Mesendoderm (in vitro differentiated cells): ENCODE measurements around the gene LIN28A.

Experiments used
- DNase-seq: peaks from one replicate; pipeline ENCODE4 v3.0.0; 2013
- H2AK5ac ChIP-seq: 2 replicates; pipeline ENCODE4 v1.6.1; 2013; ENCODE audit warnings: low read length, inconsistent platforms
- H2BK120ac ChIP-seq: 2 replicates; pipeline ENCODE4 v1.6.1; 2013; ENCODE audit warnings: low read depth, mild to moderate bottlenecking, low read length, moderate library complexity, mixed read lengths
- H2BK15ac ChIP-seq: replicated peaks from 2 replicates; pipeline ENCODE4 v1.6.1; 2013; ENCODE audit warnings: low read depth, mild to moderate bottlenecking, moderate library complexity
- H2BK5ac ChIP-seq: 2 replicates; pipeline ENCODE4 v1.6.1; 2013; ENCODE audit warnings: low read length, inconsistent platforms
- H3K18ac ChIP-seq: 2 replicates; pipeline ENCODE4 v1.6.1; 2013; ENCODE audit warnings: mild to moderate bottlenecking, low read length, mixed read lengths
- H3K23ac ChIP-seq: one replicate; pipeline ENCODE4 v1.6.1; 2013; ENCODE audit warnings: low read length
- H3K27ac ChIP-seq: 2 replicates; pipeline ENCODE4 v1.5.1; 2013; ENCODE audit warnings: low read depth, mild to moderate bottlenecking, inconsistent platforms, low read length, moderate library complexity
- H3K27me3 ChIP-seq: 2 replicates; pipeline ENCODE4 v1.6.1; 2013; ENCODE audit warnings: low read length, control low read depth, mild to moderate bottlenecking, inconsistent platforms; ENCODE audit not compliant: insufficient read depth, poor library complexity
- H3K36me3 ChIP-seq: 2 replicates; pipeline ENCODE4 v1.6.1; 2013; ENCODE audit warnings: low read length, inconsistent platforms; ENCODE audit not compliant: control insufficient read depth, insufficient read depth
- H3K4ac ChIP-seq: one replicate; pipeline ENCODE4 v1.6.1; 2013; ENCODE audit warnings: low read depth, mild to moderate bottlenecking, low read length, moderate library complexity
- H3K4me1 ChIP-seq: 2 replicates; pipeline ENCODE4 v1.6.1; 2013; ENCODE audit warnings: low read depth, low read length, inconsistent platforms; ENCODE audit not compliant: control insufficient read depth
- H3K4me2 ChIP-seq: 2 replicates; pipeline ENCODE4 v1.6.1; 2013; ENCODE audit warnings: low read length
- H3K4me3 ChIP-seq: 2 replicates; pipeline ENCODE4 v1.5.1; 2013; ENCODE audit warnings: mild to moderate bottlenecking, low read length
- H3K56ac ChIP-seq: one replicate; pipeline ENCODE4 v1.6.1; 2013; ENCODE audit warnings: low read length
- H3K79me1 ChIP-seq: 2 replicates; pipeline ENCODE4 v1.6.1; 2013; ENCODE audit warnings: low read length, inconsistent platforms
- H3K79me2 ChIP-seq: 2 replicates; pipeline ENCODE4 v1.6.1; 2013; ENCODE audit warnings: mild to moderate bottlenecking, low read length; ENCODE audit not compliant: control insufficient read depth, insufficient read depth
- H3K9ac ChIP-seq: 2 replicates; pipeline ENCODE4 v1.6.1; 2013; ENCODE audit warnings: low read length, inconsistent platforms
- H4K5ac ChIP-seq: one replicate; pipeline ENCODE4 v1.6.1; 2013; ENCODE audit warnings: low read length
- H4K8ac ChIP-seq: one replicate; pipeline ENCODE4 v1.6.1; 2013; ENCODE audit warnings: low read depth, mild to moderate bottlenecking, control low read depth, low read length, moderate library complexity
- WGBS: extraction: QIAGEN DNeasy Blood & Tissue Kit; methylation state at CpG from one replicate; pipeline ENCODE4 v1.1.7; 2013; ENCODE audit warnings: low lambda C conversion rate, missing lambda C conversion rate; ENCODE audit not compliant: insufficient coverage; ENCODE audit errors: extremely low coverage; 5-methylcytosine and 5-hydroxymethylcytosine counted together

The LIN28A gene

DNA sequence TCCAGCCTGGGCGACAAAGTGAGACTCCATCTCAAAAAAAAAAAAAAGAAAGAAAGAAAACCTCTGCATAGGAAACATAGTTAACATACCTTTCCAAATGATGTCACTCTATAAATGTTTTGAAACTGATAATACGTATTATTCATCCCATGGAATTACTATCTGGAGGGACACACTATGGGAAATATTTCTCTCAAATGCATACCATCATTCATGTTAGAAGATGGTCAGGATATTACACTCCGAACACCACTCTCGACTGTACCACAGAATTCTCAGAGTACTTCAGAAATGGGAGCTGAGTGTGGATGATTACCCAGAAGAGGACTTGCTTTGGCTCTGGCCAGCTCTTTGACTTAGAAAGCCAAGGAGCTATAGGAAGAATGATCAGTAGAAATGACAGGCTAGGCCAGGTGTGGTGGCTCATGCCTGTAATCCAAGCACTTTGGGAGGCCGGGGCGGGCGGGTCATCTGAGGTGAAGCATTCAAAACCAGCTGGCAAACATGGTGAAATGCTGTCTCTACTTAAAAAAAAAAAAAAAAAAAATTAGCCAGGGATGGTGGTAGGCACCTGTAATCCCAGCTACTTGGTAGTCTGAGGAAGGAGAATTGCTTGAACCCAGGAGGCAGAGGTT is 5.2 kb upstream of the LIN28A start:
- Histone ChIP-seq H3K4me1 (peaks cover 7% of the 10 kb centered on the region), H4K5ac (no peak overlapping the region), H3K23ac (no peak overlapping the region), H2BK5ac (no peak overlapping the region), H3K79me2 (no peaks in the 10 kb centered on the region), H4K8ac (no peak overlapping the region), H3K79me1 (no peaks in the 10 kb centered on the region), H3K9ac (no peak overlapping the region), H2BK15ac (no peak overlapping the region), H3K18ac (no peak overlapping the region), H3K4me2 (no peak overlapping the region), H3K27ac (no peak overlapping the region), H2AK5ac (no peak overlapping the region), H3K27me3 (no peaks in the 10 kb centered on the region), H3K4ac (no peak overlapping the region), H2BK120ac (no peak overlapping the region), H3K36me3 (no peaks in the 10 kb centered on the region), H3K56ac (no peak overlapping the region), H3K4me3 (no peak overlapping the region)
- no CpG with 5 or more reads among the region's 7 CpGs for WGBS
- no peak for DNase-seq

DNA sequence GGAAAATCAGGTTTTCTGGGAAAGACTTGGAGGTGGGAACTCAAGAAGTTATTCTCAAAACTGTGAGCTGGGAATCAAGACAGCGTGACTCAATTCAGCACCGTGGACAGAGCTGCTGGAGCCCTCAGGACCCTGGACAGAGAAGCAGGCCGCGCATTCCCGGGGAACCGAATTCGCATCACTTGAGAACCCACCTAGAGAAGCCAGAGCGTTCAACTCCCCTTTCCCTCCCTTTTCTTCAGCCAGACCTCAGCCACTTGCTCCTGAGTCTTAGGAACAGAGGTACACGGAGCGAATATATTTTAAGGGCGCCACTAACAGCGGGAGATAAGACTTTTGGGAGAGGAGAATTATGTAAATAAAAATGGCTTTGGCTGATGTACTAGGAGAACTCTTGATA is 2.0 kb upstream of the LIN28A start:
- Histone ChIP-seq H3K23ac (no peak overlapping the region), H3K9ac (no peak overlapping the region), H3K4me1 (peaks cover 13% of the 10 kb centered on the region), H4K5ac (no peak overlapping the region), H3K4me2 (peak overlapping the region; percentile 16), H2BK5ac (no peak overlapping the region), H2BK15ac (no peak overlapping the region), H4K8ac (no peak overlapping the region), H3K56ac (no peak overlapping the region), H3K79me2 (peaks cover 27% of the 10 kb centered on the region), H3K4ac (no peak overlapping the region), H3K36me3 (peaks cover 2% of the 10 kb centered on the region), H2BK120ac (no peak overlapping the region), H2AK5ac (no peak overlapping the region), H3K18ac (no peak overlapping the region), H3K4me3 (no peak overlapping the region), H3K79me1 (peaks cover 7% of the 10 kb centered on the region), H3K27me3 (no peaks in the 10 kb centered on the region), H3K27ac (no peak overlapping the region)
- peak; percentile 89 for DNase-seq
- WGBS = no CpG with 5 or more reads among the region's 12 CpGs

DNA sequence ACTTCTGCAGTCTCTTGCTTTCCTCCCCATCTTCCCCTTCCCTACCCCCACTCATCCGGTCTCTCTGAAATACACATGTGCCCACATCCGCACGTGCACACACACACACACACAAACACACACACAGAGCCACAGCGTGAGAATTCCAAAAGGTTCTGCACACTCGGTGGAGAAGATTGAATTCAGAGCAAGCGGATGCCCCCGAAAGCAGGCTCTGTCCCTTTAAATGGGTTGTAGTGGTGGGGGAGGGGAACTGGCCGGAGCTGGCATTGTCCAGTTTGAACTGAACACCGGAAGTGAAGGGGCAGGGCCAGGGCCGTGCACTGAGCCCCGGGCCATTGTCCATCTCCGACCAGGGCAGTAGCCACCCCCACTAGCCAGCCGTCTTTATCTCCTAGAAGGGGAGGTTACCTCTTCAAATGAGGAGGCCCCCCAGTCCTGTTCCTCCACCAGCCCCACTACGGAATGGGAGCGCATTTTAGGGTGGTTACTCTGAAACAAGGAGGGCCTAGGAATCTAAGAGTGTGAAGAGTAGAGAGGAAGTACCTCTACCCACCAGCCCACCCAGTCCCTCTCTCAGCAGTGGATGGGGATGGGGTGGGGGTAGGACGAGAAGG is 1.3 kb upstream of the LIN28A start:
- DNase-seq = peak; percentile 78
- Histone ChIP-seq H3K4me1 (peaks cover 15% of the 10 kb centered on the region), H2BK5ac (peak overlapping the region; percentile 96), H3K79me2 (peaks cover 33% of the 10 kb centered on the region), H2BK15ac (peak overlapping the region; percentile 21), H3K56ac (peak overlapping the region; percentile 88), H3K4me2 (peak overlapping the region; percentile 16), H3K9ac (peak overlapping the region; percentile 59), H3K23ac (no peak overlapping the region), H3K79me1 (peaks cover 7% of the 10 kb centered on the region), H2BK120ac (peak overlapping the region; percentile 97), H3K18ac (peak overlapping the region; percentile 97), H4K5ac (no peak overlapping the region), H2AK5ac (peak overlapping the region; percentile 63), H3K4me3 (no peak overlapping the region), H3K27me3 (no peaks in the 10 kb centered on the region), H3K4ac (peak overlapping the region; percentile 98), H4K8ac (no peak overlapping the region), H3K36me3 (peaks cover 2% of the 10 kb centered on the region), H3K27ac (peak overlapping the region; percentile 89)
- no CpG with 5 or more reads among the region's 16 CpGs for WGBS

DNA sequence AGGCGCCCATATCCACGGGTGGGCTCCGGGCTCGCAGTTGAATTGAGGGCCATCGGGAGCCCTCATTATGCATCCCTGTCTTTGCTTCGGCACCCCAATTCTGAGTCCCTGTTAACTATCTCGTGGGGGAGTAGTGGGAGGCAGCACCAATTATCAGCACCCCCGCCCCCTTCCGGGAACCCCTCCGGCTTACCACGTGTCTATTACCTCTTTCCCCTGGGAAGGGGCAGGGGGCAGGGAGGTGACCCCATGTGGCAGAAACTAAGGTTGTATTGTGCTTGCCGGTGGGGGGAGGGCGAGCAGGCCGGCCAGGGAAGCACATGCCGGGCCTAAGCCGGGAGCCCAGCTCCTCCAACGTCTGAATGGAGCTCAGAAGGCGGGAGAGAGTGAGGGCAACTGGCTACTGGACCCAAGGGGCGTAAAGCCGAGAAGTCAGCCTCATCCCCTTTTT is 1.0 kb downstream of the LIN28A start:
- peak overlapping the region; percentile 98 for H3K27ac ChIP-seq
- peak overlapping the region; percentile 100 for H3K23ac ChIP-seq
- no peak overlapping the region for H2BK15ac ChIP-seq
- peak overlapping the region; percentile 99 for H3K4me3 ChIP-seq
- WGBS = no CpG with 5 or more reads among the region's 20 CpGs
- peak overlapping the region; percentile 81 for H3K18ac ChIP-seq
- no peaks in the 10 kb centered on the region for H3K27me3 ChIP-seq
- H3K4me1 ChIP-seq = peaks cover 20% of the 10 kb centered on the region
- H2AK5ac ChIP-seq = peak overlapping the region; percentile 88
- DNase-seq = peak; percentile 85
- H3K4ac ChIP-seq = peak overlapping the region; percentile 93
- peaks cover 12% of the 10 kb centered on the region for H3K79me1 ChIP-seq
- H3K4me2 ChIP-seq = peak overlapping the region; percentile 66
- H3K9ac ChIP-seq = peak overlapping the region; percentile 100
- peaks cover 49% of the 10 kb centered on the region for H3K79me2 ChIP-seq
- peak overlapping the region; percentile 100 for H2BK5ac ChIP-seq
- H3K56ac ChIP-seq = peak overlapping the region; percentile 100
- peak overlapping the region; percentile 59 for H4K5ac ChIP-seq
- peaks cover 2% of the 10 kb centered on the region for H3K36me3 ChIP-seq
- peak overlapping the region; percentile 62 for H2BK120ac ChIP-seq
- H4K8ac ChIP-seq = no peak overlapping the region

DNA sequence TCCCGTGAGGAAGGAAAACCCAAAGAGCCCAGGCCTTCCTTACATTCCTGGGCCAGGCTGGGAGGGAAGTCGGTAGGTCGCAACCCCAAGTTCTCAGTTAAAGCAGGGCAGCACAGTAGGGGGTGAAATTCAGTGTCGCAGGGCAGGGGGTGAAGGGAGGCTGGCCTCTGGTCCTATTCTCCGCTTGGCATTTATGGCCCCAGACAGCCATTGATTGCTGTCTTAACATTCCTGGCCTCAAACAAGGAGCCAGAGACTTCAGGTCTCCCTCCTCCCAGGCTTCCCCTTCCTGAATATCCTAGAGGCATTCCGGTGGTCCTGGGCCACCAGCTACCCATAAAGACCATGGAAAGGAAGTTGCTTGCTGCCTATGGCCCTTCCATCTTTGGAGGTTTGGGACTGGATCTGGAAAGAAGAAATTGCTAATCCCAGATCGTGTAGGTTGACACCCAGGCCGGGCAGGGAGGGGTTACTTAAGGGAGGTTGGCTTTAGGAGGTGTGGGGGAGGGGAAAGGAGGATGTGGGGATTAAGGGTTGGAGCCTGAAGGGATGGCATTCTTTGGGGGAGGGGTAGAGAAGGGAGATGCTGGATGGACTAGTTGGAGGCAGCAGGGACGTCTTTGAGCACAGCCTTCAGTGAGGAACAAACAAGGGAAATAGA is 1.7 kb downstream of the LIN28A start:
- H3K36me3 ChIP-seq = peaks cover 2% of the 10 kb centered on the region
- no peak overlapping the region for H4K5ac ChIP-seq
- DNase-seq = peak; percentile 99
- no peak overlapping the region for H4K8ac ChIP-seq
- peaks cover 12% of the 10 kb centered on the region for H3K79me1 ChIP-seq
- no peak overlapping the region for H3K23ac ChIP-seq
- H3K18ac ChIP-seq = peak overlapping the region; percentile 81
- peak overlapping the region; percentile 62 for H2BK120ac ChIP-seq
- no peaks in the 10 kb centered on the region for H3K27me3 ChIP-seq
- H3K9ac ChIP-seq = peak overlapping the region; percentile 100
- peak overlapping the region; percentile 100 for H3K56ac ChIP-seq
- H3K4me3 ChIP-seq = peak overlapping the region; percentile 99
- H3K79me2 ChIP-seq = peaks cover 51% of the 10 kb centered on the region
- H3K4ac ChIP-seq = peak overlapping the region; percentile 93
- peak overlapping the region; percentile 88 for H2AK5ac ChIP-seq
- H3K4me2 ChIP-seq = peak overlapping the region; percentile 73
- no peak overlapping the region for H2BK15ac ChIP-seq
- no CpG with 5 or more reads among the region's 9 CpGs for WGBS
- peak overlapping the region; percentile 100 for H2BK5ac ChIP-seq
- peak overlapping the region; percentile 98 for H3K27ac ChIP-seq
- H3K4me1 ChIP-seq = peaks cover 22% of the 10 kb centered on the region
